H1 (cell line): ENCODE measurements around the gene CNNM4. TPM values are rescaled to one million over a fixed set of nuclear protein-coding genes. Genes with fewer than 3 reads are reported as not detected.

Experiments used
- CTCF ChIA-PET: fragments of 300-600 bp; sonication (Branson Sonifier 250); formaldehyde crosslinking; loops from one replicate; lab custom pipeline; 2021; ENCODE audit not compliant: partially characterized antibody; lab: Charles Lee
- POLR2A ChIA-PET: fragments of 300-600 bp; sonication (Branson Sonifier 250); formaldehyde crosslinking; loops from one replicate; lab custom pipeline; 2021; ENCODE audit warnings: inconsistent platforms; ENCODE audit not compliant: partially characterized antibody; lab: Charles Lee
- DNase-seq, 2 experiments: peaks; one replicate each; pipeline versions ENCODE4 v3.0.0 to v3.0.0-alpha.2; 2010 to 2022; ENCODE audit warnings: low spot score in 2 of 2, low read depth in 1 of 2, mixed read lengths in 1 of 2
- FAIRE-seq: peaks from 2 replicates; lab custom pipeline; 2011; peaks lifted over from hg19 to GRCh38; lab: Jason Lieb, UNC
- H2AFZ ChIP-seq: 2 replicates; pipeline ENCODE4 v1.8.1; 2012; ENCODE audit warnings: low read length, inconsistent platforms
- H2AK5ac ChIP-seq: 2 replicates; pipeline ENCODE4 v1.6.1; 2013; ENCODE audit warnings: low read depth, low read length
- H2BK120ac ChIP-seq: replicated peaks from 2 replicates; pipeline ENCODE3; 2013; ENCODE audit warnings: low read depth, low read length, inconsistent platforms
- H2BK12ac ChIP-seq: 2 replicates; pipeline ENCODE4 v1.6.1; 2013; ENCODE audit warnings: low read depth, low read length
- H2BK15ac ChIP-seq: 2 replicates; pipeline ENCODE4 v1.6.1; 2013; ENCODE audit warnings: low read length
- H2BK20ac ChIP-seq: 2 replicates; pipeline ENCODE4 v1.6.1; 2013; ENCODE audit warnings: low read length
- H2BK5ac ChIP-seq: 2 replicates; pipeline ENCODE4 v1.6.1; 2013; ENCODE audit warnings: low read depth, low read length
- H3K14ac ChIP-seq: 2 replicates; pipeline ENCODE4 v1.6.1; 2013; ENCODE audit warnings: inconsistent platforms; ENCODE audit not compliant: insufficient read length
- H3K18ac ChIP-seq: 2 replicates; pipeline ENCODE4 v1.6.1; 2013; ENCODE audit warnings: low read length; ENCODE audit errors: extremely low read depth
- H3K23ac ChIP-seq: 2 replicates; pipeline ENCODE4 v1.6.1; 2013; ENCODE audit warnings: inconsistent platforms; ENCODE audit not compliant: insufficient read length
- H3K23me2 ChIP-seq: 2 replicates; pipeline ENCODE4 v1.6.1; 2013; ENCODE audit warnings: low read depth, low read length
- H3K27ac ChIP-seq: 2 replicates; pipeline ENCODE4 v1.6.1; 2011; ENCODE audit warnings: low read depth, low read length, inconsistent platforms
- H3K27me3 ChIP-seq, 4 experiments: replicated peaks in 1 of 4; 1 replicate in 1 of 4; 2 replicates in 3 of 4; pipeline versions ENCODE4 v1.6.1 to v1.8.1; 2011 to 2013; ENCODE audit warnings: low read length in 3 of 4, mild to moderate bottlenecking in 3 of 4, inconsistent platforms in 2 of 4, mixed read lengths in 2 of 4, moderate library complexity in 1 of 4; ENCODE audit not compliant: control insufficient read depth in 3 of 4, insufficient read depth in 3 of 4; ENCODE audit errors: extremely low read depth in 1 of 4
- H3K36me3 ChIP-seq, 4 experiments: 2 replicates each; pipeline versions ENCODE4 v1.6.1 to v1.8.1; 2011 to 2013; ENCODE audit warnings: mild to moderate bottlenecking in 4 of 4, low read length in 3 of 4, moderate library complexity in 2 of 4, control low read depth in 1 of 4, inconsistent platforms in 1 of 4; ENCODE audit not compliant: insufficient read depth in 4 of 4, control insufficient read depth in 2 of 4
- H3K4ac ChIP-seq: replicated peaks from 2 replicates; pipeline ENCODE3; 2013; ENCODE audit warnings: low read length, low read depth, mixed read lengths, inconsistent platforms; ENCODE audit not compliant: insufficient read length
- H3K4me1 ChIP-seq, 4 experiments: replicated peaks in 1 of 4; 1 replicate in 1 of 4; 2 replicates in 3 of 4; pipeline versions ENCODE4 v1.6.1 to v1.8.1; 2011 to 2013; ENCODE audit warnings: low read length in 3 of 4, inconsistent platforms in 2 of 4, mixed read lengths in 1 of 4; ENCODE audit not compliant: insufficient read depth in 4 of 4, control insufficient read depth in 3 of 4
- H3K4me2 ChIP-seq, 2 experiments: 2 replicates each; pipeline versions ENCODE4 v1.6.1 to v1.8.1; 2011 to 2013; ENCODE audit warnings: low read depth in 2 of 2, low read length in 2 of 2, control low read depth in 1 of 2, inconsistent platforms in 1 of 2, mild to moderate bottlenecking in 1 of 2; ENCODE audit not compliant: insufficient read depth in 1 of 2
- H3K4me3 ChIP-seq, 4 experiments: fragments of 200-600, 300-600 bp in 1 of 4; sonication (generic), shearing (Covaris generic), sonication (Bioruptor Twin) in 1 of 4; 2 replicates each; pipeline versions ENCODE4 v1.5.1 to v1.8.1; 2011 to 2016; ENCODE audit warnings: low read length in 4 of 4, low read depth in 3 of 4, control low read depth in 2 of 4, inconsistent platforms in 2 of 4, mild to moderate bottlenecking in 2 of 4, mixed read lengths in 1 of 4, moderate library complexity in 1 of 4; ENCODE audit not compliant: insufficient read depth in 2 of 4; ENCODE audit errors: extremely low read depth in 1 of 4
- H3K56ac ChIP-seq: replicated peaks from 2 replicates; pipeline ENCODE3; 2013; ENCODE audit warnings: low read depth, mild to moderate bottlenecking, mixed read lengths, low read length, inconsistent platforms; ENCODE audit not compliant: insufficient read length
- H3K79me1 ChIP-seq: 2 replicates; pipeline ENCODE4 v1.6.1; 2013; ENCODE audit warnings: low read depth, low read length, control low read depth
- H3K79me2 ChIP-seq, 2 experiments: 2 replicates each; pipeline versions ENCODE4 v1.6.1 to v1.8.1; 2012 to 2013; ENCODE audit warnings: low read length in 2 of 2, mild to moderate bottlenecking in 2 of 2, inconsistent platforms in 1 of 2; ENCODE audit not compliant: insufficient read depth in 2 of 2, control insufficient read depth in 1 of 2
- H3K9ac ChIP-seq, 4 experiments: replicated peaks in 1 of 4; 1 replicate in 1 of 4; 2 replicates in 3 of 4; pipeline versions ENCODE4 v1.6.1 to v1.8.1; 2011 to 2013; ENCODE audit warnings: low read depth in 3 of 4, low read length in 3 of 4, control low read depth in 2 of 4, mild to moderate bottlenecking in 2 of 4, moderate library complexity in 2 of 4, inconsistent platforms in 1 of 4; ENCODE audit errors: extremely low read depth in 1 of 4
- H3K9me3 ChIP-seq, 2 experiments: 2 replicates each; pipeline versions ENCODE4 v1.6.1 to v1.8.1; 2012 to 2013; ENCODE audit warnings: mild to moderate bottlenecking in 2 of 2, moderate library complexity in 2 of 2, control low read depth in 1 of 2, inconsistent platforms in 1 of 2, low read depth in 1 of 2, low read length in 1 of 2, mixed read lengths in 1 of 2; ENCODE audit not compliant: insufficient read depth in 2 of 2
- H4K20me1 ChIP-seq, 2 experiments: replicated peaks in 1 of 2; 2 replicates each; pipeline versions ENCODE3 to v1.8.1; 2011 to 2013; ENCODE audit warnings: inconsistent platforms in 2 of 2, low read length in 2 of 2, mild to moderate bottlenecking in 1 of 2; ENCODE audit not compliant: insufficient read depth in 2 of 2, control insufficient read depth in 1 of 2
- H4K5ac ChIP-seq: 2 replicates; pipeline ENCODE4 v1.6.1; 2013; ENCODE audit warnings: low read length, low read depth, mixed read lengths, inconsistent platforms; ENCODE audit not compliant: insufficient read length
- H4K8ac ChIP-seq: 2 replicates; pipeline ENCODE4 v1.8.0; 2013; ENCODE audit warnings: mild to moderate bottlenecking, moderate library complexity, low read length, inconsistent platforms; ENCODE audit not compliant: insufficient read depth; ENCODE audit errors: extremely low read depth
- H4K91ac ChIP-seq: replicated peaks from 2 replicates; pipeline ENCODE3; 2013; ENCODE audit warnings: low read length, mixed read lengths, inconsistent platforms; ENCODE audit not compliant: insufficient read length
- ASH2L ChIP-seq: fragments of 200-600, 300-600 bp; sonication (generic); IDR thresholded peaks from one replicate; pipeline ENCODE4 v1.7.1; 2017; ENCODE audit warnings: low read length
- EP300 ChIP-seq, 2 experiments: IDR thresholded peaks; 1 replicate in 1 of 2; 2 replicates in 1 of 2; pipeline ENCODE4 v1.6.1; 2011 to 2012; ENCODE audit warnings: low read depth in 2 of 2, low read length in 2 of 2, mild to moderate bottlenecking in 2 of 2, borderline replicate concordance in 1 of 2, inconsistent platforms in 1 of 2, moderate library complexity in 1 of 2
- EZH2 ChIP-seq: fragments of 200-600 bp; sonication (generic); IDR thresholded peaks from 2 replicates; pipeline ENCODE4 v1.7.1; 2012; ENCODE audit warnings: low read depth, mild to moderate bottlenecking, moderate library complexity, low read length, inconsistent platforms; ENCODE audit not compliant: severe bottlenecking
- FOSL1 ChIP-seq: IDR thresholded peaks from 2 replicates; pipeline ENCODE4 v1.6.1; 2011; ENCODE audit warnings: mild to moderate bottlenecking, low read depth, low read length, moderate library complexity; ENCODE audit not compliant: insufficient read depth
- MAFK ChIP-seq: IDR thresholded peaks from 2 replicates; pipeline ENCODE4 v1.6.1; 2012; ENCODE audit warnings: low read depth, mild to moderate bottlenecking, improper control_type of control experiment, low read length
- NRF1 ChIP-seq: IDR thresholded peaks from 2 replicates; pipeline ENCODE4 v1.6.1; 2011; ENCODE audit warnings: mild to moderate bottlenecking, low read depth, low read length, improper control_type of control experiment
- POLR2AphosphoS5 ChIP-seq: IDR thresholded peaks from 2 replicates; pipeline ENCODE4 v1.6.1; 2011; ENCODE audit warnings: low read depth, low read length
- RAD21 ChIP-seq, 2 experiments: IDR thresholded peaks in 1 of 2; conservative IDR thresholded peaks in 1 of 2; 2 replicates each; pipeline ENCODE4 v1.6.1; 2011; ENCODE audit warnings: low read depth in 2 of 2, low read length in 2 of 2, improper control_type of control experiment in 1 of 2, inconsistent platforms in 1 of 2, mild to moderate bottlenecking in 1 of 2, moderate library complexity in 1 of 2
- RBBP5 ChIP-seq: IDR thresholded peaks from 2 replicates; pipeline ENCODE4 v1.7.1; 2012; ENCODE audit warnings: low read depth, mild to moderate bottlenecking, inconsistent platforms, low read length, moderate library complexity, borderline replicate concordance
- TEAD4 ChIP-seq: IDR thresholded peaks from 2 replicates; pipeline ENCODE4 v1.6.1; 2012; ENCODE audit warnings: low read depth, low read length, inconsistent platforms, mixed read lengths
- YY1 ChIP-seq: IDR thresholded peaks from 2 replicates; pipeline ENCODE4 v1.6.1; 2011; ENCODE audit warnings: low read depth, mild to moderate bottlenecking, low read length
- ZNF274 ChIP-seq: IDR thresholded peaks from 2 replicates; pipeline ENCODE4 v1.7.0; 2012; ENCODE audit warnings: low read length, borderline replicate concordance; ENCODE audit errors: extremely low read depth
- WGBS, 2 experiments: shearing (Covaris generic) in 1 of 2; methylation state at CpG; one replicate each; pipeline versions ENCODE4 v1.1.6 to v1.1.7; 2013 to 2015; ENCODE audit warnings: low lambda C conversion rate in 2 of 2, mixed read lengths in 2 of 2, inconsistent platforms in 1 of 2, low coverage in 1 of 2, missing lambda C conversion rate in 1 of 2; ENCODE audit not compliant: insufficient replicate concordance in 2 of 2, insufficient coverage in 1 of 2, insufficient read length in 1 of 2; ENCODE audit errors: extremely low coverage in 1 of 2, missing lambda C conversion rate in 1 of 2; 5-methylcytosine and 5-hydroxymethylcytosine counted together
- polyA plus RNA-seq, 7 experiments: library from polyadenylated mRNA; depleted of rRNA in 3 of 7; stranded (reverse) in 5 of 7; unstranded in 2 of 7; fragments of >200 nt in 5 of 7; fragments of 200-250 nt in 2 of 7; gene quantifications; 1 replicate in 5 of 7; 2 replicates in 1 of 7; 4 replicates in 1 of 7; pipeline versions ENCODE4 v1.2.1 to v1.2.3, GENCODE V29; 2011 to 2013; ENCODE audit warnings: missing spikeins in 2 of 7, mixed read lengths in 2 of 7
- total RNA-seq: library from RNA; stranded (reverse); fragmentation: NEBNext Ultra II Directional; extraction: Animal tissue kit (Norgen Biotek cat#: 25700); gene quantifications from 2 replicates; pipeline ENCODE4 v1.2.1, GENCODE V29; 2021
- TF ChIP-seq, protein P1 (sequence below): IDR thresholded peaks from 2 replicates; pipeline ENCODE4 v1.6.1; 2011; ENCODE audit warnings: low read depth, mild to moderate bottlenecking, low read length; ENCODE audit not compliant: insufficient read depth

Gene CNNM4
- total and polyA plus RNA-seq, 2 of the 8 experiments (the other 6 are each of a cell fraction or from before 2014, with no cell fraction given) = 10.3 to 11.0 TPM

DNA sequence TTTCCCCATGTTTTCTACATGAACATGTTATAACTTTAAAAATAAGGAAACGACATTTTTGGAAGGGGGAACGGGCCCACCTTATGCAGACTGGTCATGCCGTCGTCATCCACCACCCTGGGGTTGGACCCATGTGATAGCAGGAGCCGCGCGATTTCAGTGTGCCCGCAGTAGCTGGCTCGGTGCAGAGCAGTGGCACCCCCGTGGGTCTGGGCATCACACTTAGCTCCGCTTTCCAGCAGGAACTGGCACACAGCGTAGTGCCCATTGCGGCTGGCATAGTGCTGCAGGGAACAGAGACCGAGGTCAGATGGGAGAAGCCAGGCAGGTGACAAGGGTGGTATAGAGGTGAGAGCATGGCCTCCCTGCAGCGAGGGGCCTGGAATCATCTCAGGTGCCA, 92.6 kb downstream of the CNNM4 start:
- FAIRE-seq = no peak
- no peak overlapping the region for H3K4me3 ChIP-seq
- no peak overlapping the region for H3K4me2 ChIP-seq
- H2BK15ac ChIP-seq = no peak overlapping the region
- POLR2A ChIA-PET = interaction anchor here (0.5 to 1.5 kb wide), 3 partner anchors 9 to 298 kb away, joined by 4 read pairs; partner anchors contain the start of gene ANKRD23
- no peak overlapping the region for H4K5ac ChIP-seq
- H3K9me3 ChIP-seq = no peaks in the 10 kb centered on the region
- H2AK5ac ChIP-seq = no peak overlapping the region
- no peak overlapping the region for H3K27ac ChIP-seq
- no peak overlapping the region for H3K9ac ChIP-seq
- H4K8ac ChIP-seq = no peak overlapping the region
- no peak overlapping the region for H4K91ac ChIP-seq
- no peak overlapping the region for H3K4ac ChIP-seq
- no peak overlapping the region for H2BK12ac ChIP-seq
- no peak overlapping the region for H3K14ac ChIP-seq
- H2AFZ ChIP-seq = no peak overlapping the region
- no peak overlapping the region for H2BK5ac ChIP-seq
- H3K27me3 ChIP-seq = no peaks in the 10 kb centered on the region
- H2BK120ac ChIP-seq = no peak overlapping the region
- H3K56ac ChIP-seq = no peak overlapping the region
- H3K18ac ChIP-seq = no peak overlapping the region
- no peak overlapping the region for H3K23ac ChIP-seq
- H3K4me1 ChIP-seq = peaks cover 0 to 6% (median 3%) of the 10 kb centered on the region in 4 experiments; a peak in 3 of 7 replicates
- H3K79me1 ChIP-seq = peaks cover 7% of the 10 kb centered on the region; the same call in 1 of the 2 replicates
- no peak for DNase-seq
- H3K79me2 ChIP-seq = peaks cover 0 to 17% of the 10 kb centered on the region in 2 experiments; a peak in 3 of 4 replicates
- H3K36me3 ChIP-seq = peaks cover 0 to 31% (median 14%) of the 10 kb centered on the region in 4 experiments; a peak in 4 of 8 replicates
- WGBS, 2 experiments = 90% methylated on average over 15 of the region's 15 CpGs; no CpG with 5 or more reads in 1 of the 2 experiments
- H4K20me1 ChIP-seq = peaks cover 4 to 7% of the 10 kb centered on the region in 2 experiments
- CTCF ChIA-PET = interaction anchor here (1.1 to 1.2 kb wide), 2 partner anchors 20 to 98 kb away, joined by 4 to 5 read pairs; no protein-coding TSS in a partner anchor
- H3K23me2 ChIP-seq = peaks cover 5% of the 10 kb centered on the region; the same call in 1 of the 2 replicates
- no peak overlapping the region for H2BK20ac ChIP-seq
- TF ChIP-seq ASH2L (no peak), TEAD4 (no peak), POLR2AphosphoS5 (no peak), NRF1 (no peak), EZH2 (no peak), RBBP5 (no peak), ZNF274 (no peak), MAFK (no peak), YY1 (no peak), RAD21 (IDR thresholded peaks at IDR 0.05 in 1 of 2, conservative IDR thresholded peaks at IDR 0.05 in 1 of 2; ENCODE audit: low read depth in 2 of 2, low read length in 2 of 2) (no peak), FOSL1 (no peak), EP300 (IDR thresholded peaks at IDR 0.05; ENCODE audit: borderline replicate concordance in 1 of 2, low read depth in 2 of 2, low read length in 2 of 2) (no peak)
- TF ChIP-seq, protein P1, sequence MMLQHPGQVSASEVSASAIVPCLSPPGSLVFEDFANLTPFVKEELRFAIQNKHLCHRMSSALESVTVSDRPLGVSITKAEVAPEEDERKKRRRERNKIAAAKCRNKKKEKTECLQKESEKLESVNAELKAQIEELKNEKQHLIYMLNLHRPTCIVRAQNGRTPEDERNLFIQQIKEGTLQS = no peak
